Trophoblast cell (in vitro differentiated cells and primary cell): Measurements from ENCODE around the gene SCGB1A1.

Experiments
- DNase-seq, 2 donors: peaks; one replicate each; pipeline ENCODE4 v3.0.0-alpha.2; 2016
- H2AFZ ChIP-seq: 2 replicates; pipeline ENCODE4 v1.6.1; 2013; ENCODE audit warnings: low read length, moderate library complexity, mild to moderate bottlenecking; ENCODE audit not compliant: insufficient read depth, poor library complexity
- H2AK5ac ChIP-seq: 2 replicates; pipeline ENCODE4 v1.6.1; 2013; ENCODE audit warnings: mild to moderate bottlenecking, low read length
- H2BK120ac ChIP-seq: 2 replicates; pipeline ENCODE4 v1.6.1; 2013; ENCODE audit warnings: low read length, mild to moderate bottlenecking, moderate library complexity; ENCODE audit not compliant: insufficient read depth, poor library complexity
- H2BK12ac ChIP-seq: 2 replicates; pipeline ENCODE4 v1.6.1; 2013; ENCODE audit warnings: mild to moderate bottlenecking, low read length, moderate library complexity
- H2BK5ac ChIP-seq: 2 replicates; pipeline ENCODE4 v1.6.1; 2013; ENCODE audit warnings: low read length, low read depth, moderate library complexity, mild to moderate bottlenecking; ENCODE audit not compliant: poor library complexity
- H3K14ac ChIP-seq: 2 replicates; pipeline ENCODE4 v1.6.1; 2013; ENCODE audit warnings: mild to moderate bottlenecking, low read length
- H3K18ac ChIP-seq: 2 replicates; pipeline ENCODE4 v1.6.1; 2013; ENCODE audit warnings: mild to moderate bottlenecking, low read length
- H3K23ac ChIP-seq: 2 replicates; pipeline ENCODE4 v1.6.1; 2013; ENCODE audit warnings: low read length
- H3K27ac ChIP-seq: 2 replicates; pipeline ENCODE4 v1.5.1; 2013; ENCODE audit warnings: low read depth, mild to moderate bottlenecking, inconsistent platforms, low read length, moderate library complexity
- H3K27me3 ChIP-seq: 2 replicates; pipeline ENCODE4 v1.6.1; 2013; ENCODE audit warnings: inconsistent platforms, mild to moderate bottlenecking, low read length, moderate library complexity; ENCODE audit not compliant: insufficient read depth
- H3K36me3 ChIP-seq, 2 experiments: 1 replicate in 1 of 2; 2 replicates in 1 of 2; pipeline ENCODE4 v1.6.1; 2013; ENCODE audit warnings: low read length in 2 of 2, mild to moderate bottlenecking in 2 of 2, moderate library complexity in 1 of 2; ENCODE audit not compliant: insufficient read depth in 2 of 2, control insufficient read depth in 1 of 2
- H3K4ac ChIP-seq: 2 replicates; pipeline ENCODE4 v1.6.1; 2013; ENCODE audit warnings: low read depth, mild to moderate bottlenecking, low read length, moderate library complexity
- H3K4me1 ChIP-seq, 2 experiments: 1 replicate in 1 of 2; 2 replicates in 1 of 2; pipeline ENCODE4 v1.6.1; 2013; ENCODE audit warnings: low read length in 2 of 2, mild to moderate bottlenecking in 2 of 2, moderate library complexity in 1 of 2; ENCODE audit not compliant: insufficient read depth in 2 of 2, control insufficient read depth in 1 of 2
- H3K4me2 ChIP-seq: 2 replicates; pipeline ENCODE4 v1.6.1; 2013; ENCODE audit warnings: inconsistent platforms, mild to moderate bottlenecking, low read length, moderate library complexity
- H3K4me3 ChIP-seq: 2 replicates; pipeline ENCODE4 v1.5.1; 2013; ENCODE audit warnings: mild to moderate bottlenecking, low read depth, low read length, inconsistent platforms
- H3K79me1 ChIP-seq: one replicate; pipeline ENCODE4 v1.6.1; 2013; ENCODE audit warnings: low read length
- H3K79me2 ChIP-seq: 2 replicates; pipeline ENCODE4 v1.6.1; 2013; ENCODE audit warnings: low read length, mild to moderate bottlenecking; ENCODE audit not compliant: control insufficient read depth, insufficient read depth, poor library complexity
- H3K9ac ChIP-seq: 2 replicates; pipeline ENCODE4 v1.6.1; 2013; ENCODE audit warnings: mild to moderate bottlenecking, low read length
- H3K9me3 ChIP-seq: 2 replicates; pipeline ENCODE4 v1.6.1; 2013; ENCODE audit warnings: low read depth, mild to moderate bottlenecking, control low read depth, inconsistent platforms, low read length; ENCODE audit not compliant: insufficient read depth
- H4K12ac ChIP-seq: 2 replicates; pipeline ENCODE4 v1.6.1; 2013; ENCODE audit warnings: low read depth, mild to moderate bottlenecking, low read length, moderate library complexity
- H4K8ac ChIP-seq: 2 replicates; pipeline ENCODE4 v1.6.1; 2013; ENCODE audit warnings: low read depth, mild to moderate bottlenecking, low read length, moderate library complexity
- H4K91ac ChIP-seq: one replicate; pipeline ENCODE4 v1.6.1; 2013; ENCODE audit warnings: low read depth, mild to moderate bottlenecking, low read length, moderate library complexity
- WGBS: extraction: QIAGEN DNeasy Blood & Tissue Kit; methylation state at CpG from one replicate; pipeline ENCODE4 v1.1.7; 2013; ENCODE audit warnings: missing lambda C conversion rate; ENCODE audit not compliant: insufficient read length, insufficient coverage; ENCODE audit errors: extremely low coverage; 5-methylcytosine and 5-hydroxymethylcytosine counted together

The SCGB1A1 gene

DNA sequence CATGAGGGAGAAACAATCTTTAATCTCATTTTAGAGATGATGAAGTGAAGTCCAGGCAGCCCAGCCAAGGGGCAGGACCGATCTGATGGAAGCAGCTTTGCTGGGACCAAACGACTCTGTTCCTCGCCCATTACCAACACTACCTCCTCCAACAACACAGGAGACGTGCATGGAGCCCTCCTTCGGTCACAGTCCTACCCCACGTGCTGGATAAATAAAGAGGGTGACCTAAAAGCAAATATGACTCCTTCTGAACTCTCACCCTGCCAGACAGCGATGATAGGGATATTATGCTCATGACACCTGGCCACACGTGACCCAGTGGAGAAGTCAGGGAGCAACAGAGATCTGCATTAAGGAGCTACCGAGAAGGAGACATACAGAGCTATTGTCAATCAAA, 26.0 kb downstream of the SCGB1A1 start:
- Histone ChIP-seq H4K91ac (no peak overlapping the region), H3K79me1 (peaks cover 3% of the 10 kb centered on the region), H3K23ac (no peak overlapping the region), H3K4me2 (no peak overlapping the region), H2BK12ac (no peak overlapping the region), H2AK5ac (no peak overlapping the region), H4K8ac (no peak overlapping the region), H3K4ac (no peak overlapping the region), H3K36me3 (no peaks in the 10 kb centered on the region), H3K9me3 (no peaks in the 10 kb centered on the region), H3K4me3 (no peak overlapping the region), H3K4me1 (peaks cover 7 to 8% of the 10 kb centered on the region in 2 experiments), H2BK120ac (no peak overlapping the region), H3K14ac (no peak overlapping the region), H3K79me2 (no peaks in the 10 kb centered on the region), H3K27me3 (no peaks in the 10 kb centered on the region), H3K9ac (no peak overlapping the region), H2BK5ac (no peak overlapping the region), H3K27ac (no peak overlapping the region), H2AFZ (no peak overlapping the region), H3K18ac (no peak overlapping the region), H4K12ac (no peak overlapping the region)
- no CpG with 5 or more reads among the region's 9 CpGs for WGBS
- DNase-seq, result no peak

DNA sequence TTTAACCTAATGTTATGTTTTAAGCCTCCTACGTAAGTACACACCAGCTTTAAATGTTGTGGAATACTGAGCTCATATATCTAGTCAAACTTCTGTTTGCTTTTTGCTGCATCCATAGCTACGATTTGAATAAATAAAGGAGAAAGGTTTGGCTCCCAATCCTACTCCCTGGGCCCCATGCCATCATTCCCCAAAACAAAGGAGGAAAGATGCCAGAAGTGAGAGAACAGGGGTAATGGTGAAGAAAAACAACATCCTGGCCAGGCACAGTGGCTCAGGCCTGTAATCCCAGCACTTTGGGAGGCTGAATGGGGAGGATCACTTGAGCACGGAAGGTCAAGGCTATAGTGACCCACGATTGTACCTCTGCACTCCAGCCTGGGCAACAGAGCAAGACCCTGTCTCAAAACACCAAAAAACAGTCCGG, 26.5 kb downstream of the SCGB1A1 start:
- Histone ChIP-seq H3K36me3 (no peaks in the 10 kb centered on the region), H3K4me2 (no peak overlapping the region), H2BK5ac (no peak overlapping the region), H3K79me1 (peaks cover 3% of the 10 kb centered on the region), H2BK120ac (no peak overlapping the region), H3K4ac (no peak overlapping the region), H3K27ac (no peak overlapping the region), H3K4me3 (no peak overlapping the region), H2AK5ac (no peak overlapping the region), H3K9me3 (no peaks in the 10 kb centered on the region), H3K23ac (no peak overlapping the region), H2BK12ac (no peak overlapping the region), H3K14ac (no peak overlapping the region), H3K4me1 (peaks cover 3% of the 10 kb centered on the region in 2 experiments), H3K9ac (no peak overlapping the region), H4K8ac (no peak overlapping the region), H3K18ac (no peak overlapping the region), H4K91ac (no peak overlapping the region), H3K79me2 (no peaks in the 10 kb centered on the region), H3K27me3 (no peaks in the 10 kb centered on the region), H4K12ac (no peak overlapping the region), H2AFZ (no peak overlapping the region)
- no peak for DNase-seq
- no CpG with 5 or more reads among the region's 5 CpGs for WGBS

DNA sequence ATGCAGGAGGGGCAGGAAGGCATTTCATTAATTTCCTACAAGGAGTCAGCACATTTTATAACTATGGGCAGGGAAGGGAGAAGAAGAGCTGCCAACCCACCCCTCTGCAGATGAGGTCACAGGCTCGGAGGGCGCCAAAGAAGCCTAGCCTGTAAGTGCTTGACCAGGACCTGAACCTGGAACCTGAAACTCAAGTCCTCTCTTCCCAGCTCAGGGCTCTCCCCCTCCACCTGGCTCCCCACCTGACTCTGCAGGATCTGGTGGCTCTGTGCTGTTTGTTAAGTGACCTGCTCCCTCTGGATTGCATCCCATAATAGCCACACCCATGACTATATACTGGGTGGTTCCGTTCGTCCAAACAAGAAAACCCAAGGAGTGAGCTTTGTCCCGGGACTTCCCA, 27.3 kb downstream of the SCGB1A1 start:
- H3K79me1 ChIP-seq, result no peaks in the 10 kb centered on the region
- H3K4me2 ChIP-seq, result no peak overlapping the region
- H4K8ac ChIP-seq, result no peak overlapping the region
- DNase-seq, result no peak
- H3K4me1 ChIP-seq, result peaks cover 0 to 2% of the 10 kb centered on the region in 2 experiments
- no peaks in the 10 kb centered on the region for H3K27me3 ChIP-seq
- no peak overlapping the region for H2AFZ ChIP-seq
- H3K79me2 ChIP-seq, result no peaks in the 10 kb centered on the region
- no peak overlapping the region for H3K4me3 ChIP-seq
- H2AK5ac ChIP-seq, result no peak overlapping the region
- H3K18ac ChIP-seq, result no peak overlapping the region
- H3K4ac ChIP-seq, result no peak overlapping the region
- WGBS, result no CpG with 5 or more reads among the region's 5 CpGs
- no peaks in the 10 kb centered on the region for H3K9me3 ChIP-seq
- no peak overlapping the region for H2BK12ac ChIP-seq
- H4K12ac ChIP-seq, result no peak overlapping the region
- H3K14ac ChIP-seq, result no peak overlapping the region
- no peak overlapping the region for H2BK120ac ChIP-seq
- no peak overlapping the region for H3K27ac ChIP-seq
- no peak overlapping the region for H3K9ac ChIP-seq
- no peak overlapping the region for H4K91ac ChIP-seq
- H3K23ac ChIP-seq, result no peak overlapping the region
- no peaks in the 10 kb centered on the region for H3K36me3 ChIP-seq
- no peak overlapping the region for H2BK5ac ChIP-seq

DNA sequence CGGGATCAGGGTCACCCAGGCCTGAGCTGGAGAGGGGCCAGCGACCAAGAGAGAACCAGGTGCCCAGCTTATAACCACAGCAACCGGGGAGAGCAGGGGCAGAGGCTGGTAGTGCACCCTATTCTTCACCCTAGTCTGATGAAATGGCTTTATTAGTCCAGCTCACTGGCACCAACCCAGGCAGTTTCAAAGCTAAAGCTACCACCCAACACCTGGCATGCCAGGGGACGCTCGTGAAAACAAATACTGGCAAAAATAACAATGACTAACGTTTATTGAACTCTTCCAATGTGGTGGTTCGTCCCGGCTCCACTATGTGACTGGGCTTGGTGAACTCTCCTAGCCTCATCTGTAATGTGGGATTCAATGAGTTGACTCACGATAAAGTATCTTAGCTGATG, 30.6 kb downstream of the SCGB1A1 start:
- no peak overlapping the region for H3K27ac ChIP-seq
- H3K23ac ChIP-seq, result no peak overlapping the region
- DNase-seq, result no peak
- H2AFZ ChIP-seq, result no peak overlapping the region
- H2BK12ac ChIP-seq, result peak overlapping the region; percentile 3
- peak overlapping the region; percentile 4 for H4K91ac ChIP-seq
- H3K9ac ChIP-seq, result no peak overlapping the region
- peaks cover 11% of the 10 kb centered on the region in 2 experiments for H3K4me1 ChIP-seq
- H3K14ac ChIP-seq, result no peak overlapping the region
- H3K9me3 ChIP-seq, result no peaks in the 10 kb centered on the region
- H3K27me3 ChIP-seq, result no peaks in the 10 kb centered on the region
- H3K18ac ChIP-seq, result no peak overlapping the region
- no CpG with 5 or more reads among the region's 9 CpGs for WGBS
- no peak overlapping the region for H4K12ac ChIP-seq
- peaks cover 5% of the 10 kb centered on the region for H3K79me1 ChIP-seq
- H2AK5ac ChIP-seq, result peak overlapping the region; percentile 6
- no peaks in the 10 kb centered on the region for H3K79me2 ChIP-seq
- no peak overlapping the region for H2BK120ac ChIP-seq
- no peak overlapping the region for H4K8ac ChIP-seq
- H3K4me2 ChIP-seq, result no peak overlapping the region
- no peak overlapping the region for H3K4me3 ChIP-seq
- no peaks in the 10 kb centered on the region for H3K36me3 ChIP-seq
- H2BK5ac ChIP-seq, result no peak overlapping the region
- no peak overlapping the region for H3K4ac ChIP-seq
